Stimulated activated CD4-positive, alpha-beta T cell treated with anti-CD3 and anti-CD28 coated beads, Interleukin-15, amount 100 ng/mL, for 1 hour (primary cell): ENCODE data around the gene PIK3AP1.
"Not testable (repeated sequence)": the region's sequence is repeated elsewhere in the genome, so short reads cannot be mapped to it uniquely, and the experiment has no call there.

Experiments
- DNase-seq, 2 donors: peaks; one replicate each; pipeline ENCODE4 v3.0.0-alpha.2; 2020; ENCODE audit warnings: low read depth in 1 of 2, low spot score in 1 of 2

The PIK3AP1 gene

DNA sequence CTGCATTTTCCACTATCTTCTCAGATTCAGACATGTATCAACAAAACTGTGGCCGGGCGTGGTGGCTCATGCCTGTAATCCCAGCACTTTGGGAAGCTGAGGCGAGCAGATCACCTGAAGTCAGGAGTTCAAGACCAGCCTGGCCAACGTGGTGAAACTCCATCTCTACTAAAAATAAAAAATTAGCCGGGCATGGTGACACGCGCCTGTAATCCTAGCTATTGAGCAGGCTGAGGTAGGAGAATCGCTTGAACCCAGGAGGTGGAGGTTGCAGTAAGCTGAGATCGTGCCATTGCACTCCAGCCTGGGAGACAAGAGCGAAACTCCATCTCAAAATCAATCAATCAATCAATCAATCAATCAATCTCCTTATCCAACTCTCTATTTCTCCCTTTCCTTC lies 174.8 kb downstream of the PIK3AP1 start:
- DNase-seq: not testable (repeated sequence)
